ENCODE measurements around the gene STK32C.
A peak's percentile ranks its signal among the peaks of the same experiment; 100 is the strongest.

STK32C gene

GRCh38 chr10:132265890-132266496 lies 41.8 kb downstream of the STK32C start:
- no peak for DNase-seq

GRCh38 chr10:132264966-132265889 lies 42.5 kb downstream of the STK32C start:
- no peak for DNase-seq

- DNase-seq, result no peak
Measured at GRCh38 chr10:132264306-132264950, 43.3 kb downstream of the STK32C start.

GRCh38 chr10:132263866-132264265 lies 43.9 kb downstream of the STK32C start:
- no peak for DNase-seq

GRCh38 chr10:132259702-132260482 lies 47.9 kb downstream of the STK32C start:
- no peak for DNase-seq

- no peak for DNase-seq
Measured at GRCh38 chr10:132258423-132258822, 49.3 kb downstream of the STK32C start.

- no peak for DNase-seq
Measured at GRCh38 chr10:132257907-132258306, 49.8 kb downstream of the STK32C start.

- peak in 1 of 5 experiments; percentile 18 for DNase-seq
Measured at GRCh38 chr10:132257271-132257670, 50.5 kb downstream of the STK32C start.

GRCh38 chr10:132256866-132257265 lies 50.9 kb downstream of the STK32C start:
- DNase-seq, result no peak

- peak in 1 of 5 experiments; percentile 51 for DNase-seq
Measured at GRCh38 chr10:132255489-132256344, 52.0 kb downstream of the STK32C start.

- DNase-seq, result no peak
Measured at GRCh38 chr10:132254841-132255240, 52.9 kb downstream of the STK32C start.

- DNase-seq, result no peak
Measured at GRCh38 chr10:132253092-132253687, 54.6 kb downstream of the STK32C start.

GRCh38 chr10:132252412-132252811 lies 55.3 kb downstream of the STK32C start:
- DNase-seq, result no peak

- no peak for DNase-seq
Measured at GRCh38 chr10:132251928-132252327, 55.8 kb downstream of the STK32C start.

GRCh38 chr10:132250481-132251475 lies 57.0 kb downstream of the STK32C start:
- DNase-seq, result no peak

GRCh38 chr10:132249824-132250375 lies 57.9 kb downstream of the STK32C start:
- DNase-seq, result no peak

GRCh38 chr10:132249226-132249724 lies 58.5 kb downstream of the STK32C start:
- DNase-seq, result no peak

GRCh38 chr10:132248455-132249225 lies 59.1 kb downstream of the STK32C start:
- peak in 4 of 5 experiments; percentile 43 to 70 (median 50) for DNase-seq

- DNase-seq, result no peak
Measured at GRCh38 chr10:132247943-132248342, 59.8 kb downstream of the STK32C start.
